COR-L47 (cell line): ENCODE data around the gene SIGMAR1.
A peak's percentile ranks its signal among the peaks of the same experiment; 100 is the strongest.
"Not testable (repeated sequence)": the region's sequence is repeated elsewhere in the genome, so short reads cannot be mapped to it uniquely, and the experiment has no call there.

Source experiments
- DNase-seq: peaks from one replicate; lab custom pipeline; 2025; lab: John Stamatoyannopoulos, UW

The SIGMAR1 gene

DNA sequence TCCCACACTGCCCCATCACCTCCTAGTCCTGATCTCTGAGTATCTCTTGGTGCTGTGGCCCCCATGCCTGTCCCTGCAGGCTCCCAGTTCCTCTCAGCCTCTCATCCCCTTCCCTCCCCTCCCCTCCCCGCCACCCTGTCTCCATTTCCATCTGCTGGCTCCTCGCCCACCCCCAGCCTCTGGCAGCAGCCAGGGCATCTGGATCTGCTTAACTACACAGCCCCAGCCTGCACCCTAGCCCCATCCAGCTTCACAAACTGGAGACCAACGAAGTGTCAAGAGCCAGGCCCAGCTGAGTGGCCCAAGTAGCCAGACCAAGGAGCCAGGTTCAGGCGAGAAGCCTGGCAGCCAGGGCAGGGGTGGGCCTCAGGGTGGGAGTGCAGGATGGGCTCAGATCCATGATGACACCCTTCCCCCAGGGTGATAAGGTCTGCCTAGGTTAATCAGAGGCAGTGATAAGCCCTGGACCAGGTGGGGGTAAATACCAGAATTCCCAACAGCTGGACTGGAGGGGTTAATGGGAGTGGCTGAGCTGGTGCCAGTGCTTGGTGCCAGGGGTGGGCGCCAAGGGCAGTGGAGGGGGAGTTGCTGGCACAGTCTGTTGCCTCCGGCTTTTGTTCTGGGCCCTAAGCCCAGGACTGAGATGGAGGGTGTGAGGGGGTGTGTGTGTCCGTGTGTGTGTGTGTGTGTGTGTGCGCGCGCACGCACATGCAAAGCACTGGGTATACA, 16.9 kb upstream of the SIGMAR1 start:
- DNase-seq: peak; percentile 21

DNA sequence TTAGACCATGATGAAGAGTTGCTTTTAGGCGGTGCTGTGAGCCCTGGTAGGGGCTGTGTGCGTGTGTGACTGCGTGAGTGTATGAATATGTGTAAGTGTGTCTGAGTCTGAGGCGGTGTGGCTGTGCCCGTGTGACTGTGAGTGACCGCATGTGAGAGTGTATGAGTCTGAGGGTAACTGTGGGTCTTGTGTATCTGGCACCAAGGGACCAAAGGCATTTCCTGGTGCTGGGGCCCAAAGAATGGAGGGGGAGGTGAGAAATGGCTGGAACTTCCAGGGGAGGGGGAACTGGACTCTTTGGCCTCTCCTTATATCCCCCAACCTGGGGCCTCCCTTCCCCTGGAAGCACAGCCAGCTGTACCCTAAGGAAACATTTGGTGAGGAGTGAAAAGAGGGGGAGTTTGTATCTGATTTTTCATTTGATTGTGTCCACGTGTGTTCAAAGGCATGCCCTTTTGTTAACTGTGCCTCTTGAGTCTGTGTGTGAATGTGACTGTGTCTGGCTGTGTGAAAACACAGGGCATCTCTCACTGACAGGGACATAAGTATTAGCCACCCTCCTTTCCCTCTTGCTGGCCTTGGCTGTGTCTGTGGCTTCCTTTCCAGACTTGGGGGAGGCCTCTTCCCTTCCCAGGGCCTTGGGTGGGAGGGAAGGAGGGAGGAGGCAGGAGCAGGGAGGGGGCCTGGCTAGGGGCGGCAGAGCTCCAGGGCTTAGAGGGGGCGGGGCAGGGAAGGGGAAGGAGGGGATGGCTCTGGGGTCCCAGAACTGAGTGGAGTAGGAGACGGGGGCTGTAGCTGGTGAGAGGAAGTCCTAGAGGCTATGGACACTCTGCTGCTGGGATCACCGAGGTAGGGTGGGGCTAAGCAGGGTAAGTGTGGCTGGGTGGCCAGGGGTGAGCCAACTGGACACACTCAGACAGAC, 15.8 kb upstream of the SIGMAR1 start:
- no peak for DNase-seq

DNA sequence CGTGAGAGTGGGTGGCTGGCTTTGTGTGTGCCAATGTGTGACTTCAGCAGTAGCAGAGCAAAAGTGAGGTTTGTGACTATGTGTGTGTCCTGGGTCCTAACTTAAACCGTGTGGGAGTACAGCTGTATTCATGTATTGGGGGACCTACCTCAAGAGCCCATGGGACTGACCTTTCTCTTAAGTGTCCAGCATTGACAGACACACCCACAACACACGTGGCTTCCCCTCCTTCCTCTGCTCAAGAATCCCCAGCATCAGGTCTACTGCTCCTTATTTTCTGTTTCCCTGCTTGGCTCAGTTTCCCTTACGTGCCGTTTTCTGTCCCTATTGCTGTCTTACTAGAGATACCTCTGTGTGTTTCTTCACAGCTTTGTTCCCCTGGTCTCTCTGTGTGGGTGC, 15.0 kb upstream of the SIGMAR1 start:
- no peak for DNase-seq

DNA sequence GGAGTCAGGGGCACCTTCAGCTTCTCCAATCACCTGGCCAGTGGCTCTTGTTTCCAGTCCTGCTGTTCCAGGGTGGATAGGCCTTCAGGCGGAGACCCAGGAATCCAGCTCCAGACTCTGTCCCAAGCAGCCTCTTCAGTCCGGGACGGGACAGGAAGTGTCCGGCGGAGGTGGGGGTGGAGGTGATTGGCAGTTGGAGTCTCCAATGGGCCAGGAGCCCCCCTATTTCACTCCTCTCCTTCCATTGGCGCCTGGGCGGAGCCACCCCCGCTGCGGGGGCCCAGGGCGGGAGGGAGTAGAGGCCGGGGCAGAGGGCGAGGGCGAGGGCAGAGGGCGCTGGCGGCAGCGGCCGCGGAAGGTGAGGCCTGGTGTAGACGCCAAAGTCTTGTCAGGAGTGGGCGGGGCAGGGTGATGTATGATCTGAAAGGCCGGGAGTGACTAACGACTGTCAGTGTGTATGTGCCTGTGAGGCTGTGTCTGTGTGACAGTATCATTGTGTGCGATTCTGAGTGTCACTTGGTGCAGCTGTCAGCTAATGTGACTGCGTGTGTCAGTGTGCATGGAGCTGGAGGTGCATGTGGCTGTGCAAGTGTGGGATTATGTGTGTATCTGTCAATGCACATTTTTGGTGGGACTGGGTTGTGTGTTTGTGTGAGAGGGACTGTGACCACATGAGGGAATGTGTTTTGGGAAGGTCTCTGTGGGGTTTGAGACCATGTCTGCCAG, 14.5 kb upstream of the SIGMAR1 start, which contains the start of gene IL11RA:
Gene IL11RA (plus strand): TSS at position 310 of the 726 bp plus-strand sequence. CDS start 3,033 bp downstream, outside the sequence.
- no peak for DNase-seq

DNA sequence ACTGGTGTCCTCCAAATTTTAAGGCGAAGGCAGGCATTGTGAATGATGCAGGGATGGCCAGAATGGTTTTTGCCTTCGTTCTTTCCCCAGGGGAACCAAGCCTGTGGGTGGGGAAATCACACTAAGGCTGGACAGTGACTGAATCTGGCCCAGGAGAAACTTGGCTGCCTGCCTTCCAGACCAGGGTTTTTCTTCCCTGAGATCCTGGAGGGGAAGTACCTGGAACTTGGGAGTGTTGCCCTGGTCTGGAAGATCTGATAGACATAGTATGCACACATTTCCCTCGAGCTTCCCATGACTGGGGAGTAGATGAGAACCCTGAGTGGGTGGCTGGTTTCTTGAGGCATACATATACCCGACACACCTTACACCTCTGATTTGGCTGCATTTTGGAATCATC, 13.7 kb upstream of the SIGMAR1 start:
- no peak for DNase-seq

DNA sequence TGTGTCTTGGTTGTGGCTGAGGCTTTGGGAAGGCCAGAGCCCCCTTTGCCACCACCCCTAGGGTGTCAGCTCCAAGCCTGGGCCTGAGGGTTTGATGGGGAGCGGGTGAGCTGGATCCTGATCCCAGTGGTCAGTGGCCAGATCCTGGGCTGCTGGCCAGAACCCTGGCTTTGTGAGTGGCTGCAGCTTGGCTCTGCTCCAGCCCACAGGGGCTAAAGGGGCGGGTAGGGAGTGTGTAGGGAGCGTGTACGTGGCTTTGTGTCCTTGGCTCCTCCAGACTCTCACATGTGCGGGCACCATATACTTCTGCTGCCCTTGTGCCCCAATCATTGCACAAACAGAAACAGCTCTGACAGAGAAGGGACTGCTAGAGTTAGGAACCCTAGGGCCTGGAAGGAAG, 13.2 kb upstream of the SIGMAR1 start:
- no peak for DNase-seq

DNA sequence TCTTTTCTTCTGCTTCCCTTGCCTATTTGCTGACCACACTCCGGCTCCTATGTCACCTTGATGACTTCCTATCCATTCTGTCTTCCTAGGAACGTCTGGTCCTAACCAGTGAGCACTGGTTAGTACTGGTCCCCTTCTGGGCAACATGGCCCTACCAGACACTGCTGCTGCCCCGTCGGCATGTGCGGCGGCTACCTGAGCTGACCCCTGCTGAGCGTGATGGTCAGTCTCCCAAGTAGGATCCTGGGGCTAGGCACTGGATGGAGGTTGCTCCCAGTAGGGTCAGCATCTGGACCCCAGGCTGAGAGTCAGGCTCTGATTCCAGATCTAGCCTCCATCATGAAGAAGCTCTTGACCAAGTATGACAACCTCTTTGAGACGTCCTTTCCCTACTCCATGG, 11.1 kb upstream of the SIGMAR1 start:
- no peak for DNase-seq

DNA sequence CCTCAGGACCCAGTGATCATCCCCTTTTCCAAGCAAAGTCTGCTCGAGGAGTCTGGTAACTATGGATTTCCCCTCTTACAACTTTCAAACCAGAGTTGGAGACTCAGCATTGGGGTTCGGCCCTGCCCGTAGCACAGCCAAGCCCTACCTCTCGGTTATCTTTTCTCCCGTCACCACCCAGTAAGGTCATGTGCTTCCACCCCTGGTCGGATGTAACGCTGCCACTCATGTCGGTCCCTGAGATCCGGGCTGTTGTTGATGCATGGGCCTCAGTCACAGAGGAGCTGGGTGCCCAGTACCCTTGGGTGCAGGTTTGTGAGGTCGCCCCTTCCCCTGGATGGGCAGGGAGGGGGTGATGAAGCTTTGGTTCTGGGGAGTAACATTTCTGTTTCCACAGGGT, 10.1 kb upstream of the SIGMAR1 start:
- no peak for DNase-seq

DNA sequence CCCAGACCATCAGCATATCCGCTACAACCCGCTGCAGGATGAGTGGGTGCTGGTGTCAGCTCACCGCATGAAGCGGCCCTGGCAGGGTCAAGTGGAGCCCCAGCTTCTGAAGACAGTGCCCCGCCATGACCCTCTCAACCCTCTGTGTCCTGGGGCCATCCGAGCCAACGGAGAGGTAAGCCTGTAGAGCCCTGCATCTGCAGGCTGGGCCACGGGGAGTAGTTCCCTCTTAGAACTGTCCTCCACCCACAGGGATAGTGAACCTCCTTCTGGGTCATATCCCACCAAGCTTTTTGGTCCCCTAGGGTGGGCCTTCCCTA, 9.5 kb upstream of the SIGMAR1 start:
- DNase-seq: no peak

DNA sequence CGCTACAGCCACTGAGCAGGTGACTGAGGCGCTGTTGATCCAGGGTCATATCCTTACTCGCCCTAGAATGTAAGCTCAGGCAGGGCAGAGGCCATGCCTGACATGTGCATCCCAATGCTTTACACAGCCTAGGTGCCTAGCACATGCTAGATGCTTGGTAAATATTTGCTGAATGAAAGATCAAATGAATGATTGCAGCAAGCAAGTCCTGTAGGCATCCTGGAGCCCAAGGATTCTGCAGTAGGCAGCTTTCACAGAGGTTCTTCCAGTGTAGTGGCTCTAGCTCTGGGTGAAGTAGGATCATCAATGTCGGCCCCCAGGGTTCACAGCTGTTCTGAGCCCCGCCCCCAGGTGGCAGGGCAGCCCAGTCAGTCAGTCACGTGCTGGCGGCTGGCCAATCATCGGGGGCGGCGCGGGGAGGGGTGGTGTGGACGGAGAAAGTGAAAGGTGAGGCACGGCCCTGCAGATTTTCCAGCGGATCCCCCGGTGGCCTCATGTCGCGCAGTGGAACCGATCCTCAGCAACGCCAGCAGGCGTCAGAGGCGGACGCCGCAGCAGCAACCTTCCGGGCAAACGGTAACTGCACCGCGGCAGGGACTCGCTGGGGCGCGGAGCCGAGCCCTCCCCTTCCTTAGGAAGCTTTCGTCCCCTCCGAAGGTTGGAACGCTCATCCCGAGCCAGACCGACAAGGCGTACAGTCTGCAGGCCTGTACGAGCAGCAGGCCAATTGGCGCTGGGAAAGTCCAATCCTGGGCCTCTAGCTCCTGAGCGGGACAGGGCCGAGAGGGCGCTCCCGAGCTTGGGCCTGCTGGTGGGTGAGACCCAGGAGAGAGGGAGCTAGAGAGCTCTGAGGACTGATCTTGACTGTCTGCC, 8.9 kb upstream of the SIGMAR1 start, which contains the start of gene GALT:
Gene GALT (plus strand): TSS at position 465 of the 873 bp plus-strand sequence. CDS start 30 bp downstream, at position 495.
- DNase-seq: peak; percentile 90

DNA sequence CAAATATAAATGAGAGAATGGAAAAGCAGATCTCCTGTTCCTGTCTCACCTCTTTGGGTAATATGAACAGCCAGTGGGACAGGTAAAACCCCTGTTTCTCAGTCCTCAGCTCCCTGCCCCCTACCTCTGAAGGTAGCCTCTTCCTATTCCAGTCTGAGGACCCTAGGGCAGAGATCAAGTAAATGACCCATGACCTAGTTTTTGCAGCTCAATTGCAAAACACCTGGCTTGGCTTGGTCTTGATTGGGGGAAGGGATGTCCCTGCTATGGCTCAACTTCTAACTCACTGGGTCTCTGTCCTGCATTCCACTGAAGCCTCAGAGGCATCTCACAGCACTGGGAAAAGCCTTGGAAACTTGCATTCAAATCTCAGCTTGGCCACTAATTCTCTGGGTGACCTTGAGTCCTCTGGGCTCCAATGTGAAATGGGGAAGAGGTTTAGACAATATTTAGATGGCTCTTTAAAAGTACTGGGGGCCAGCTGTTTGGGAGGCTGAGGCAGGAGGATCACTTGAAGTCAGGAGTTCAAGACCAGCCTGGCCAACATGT, 7.3 kb upstream of the SIGMAR1 start:
- no peak for DNase-seq

DNA sequence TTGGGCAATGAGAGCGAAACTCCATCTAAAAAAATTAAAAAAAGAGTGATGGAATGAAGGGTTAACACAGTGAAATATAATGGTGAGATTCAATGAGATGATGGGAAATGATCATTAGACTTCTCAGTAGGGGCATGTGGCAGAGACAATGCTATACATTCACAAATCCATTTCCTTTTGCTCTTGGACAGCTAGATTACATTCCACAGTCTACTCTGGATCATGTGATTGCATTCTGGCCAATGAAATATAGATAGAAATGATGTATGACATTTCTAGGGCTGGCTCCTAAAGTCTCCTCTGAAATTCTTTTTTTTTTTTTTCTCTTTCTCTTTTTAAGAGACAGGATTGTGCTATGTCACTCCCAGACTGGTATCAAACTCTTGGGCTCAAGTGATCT, 5.1 kb upstream of the SIGMAR1 start:
- no peak for DNase-seq

DNA sequence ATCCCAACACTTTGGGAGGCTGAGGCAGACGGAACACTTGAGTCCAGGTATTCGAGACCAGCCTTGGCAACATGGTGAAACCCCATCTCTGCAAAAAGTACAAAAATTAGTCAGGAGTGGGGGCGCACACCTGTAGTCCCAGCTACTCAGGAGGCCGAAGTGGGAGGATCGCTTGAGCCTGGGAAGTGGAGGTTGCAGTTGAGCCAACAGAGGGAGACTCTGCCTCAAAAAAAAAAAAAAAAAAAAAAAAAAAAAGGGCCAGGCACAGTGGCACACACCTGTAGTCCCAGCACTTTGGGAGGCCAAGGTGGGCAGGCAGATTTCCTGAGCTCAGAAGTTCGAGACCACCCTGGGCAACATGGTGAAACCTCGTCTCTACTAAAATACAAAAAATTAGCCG, 1.7 kb upstream of the SIGMAR1 start:
- not testable (repeated sequence) for DNase-seq

DNA sequence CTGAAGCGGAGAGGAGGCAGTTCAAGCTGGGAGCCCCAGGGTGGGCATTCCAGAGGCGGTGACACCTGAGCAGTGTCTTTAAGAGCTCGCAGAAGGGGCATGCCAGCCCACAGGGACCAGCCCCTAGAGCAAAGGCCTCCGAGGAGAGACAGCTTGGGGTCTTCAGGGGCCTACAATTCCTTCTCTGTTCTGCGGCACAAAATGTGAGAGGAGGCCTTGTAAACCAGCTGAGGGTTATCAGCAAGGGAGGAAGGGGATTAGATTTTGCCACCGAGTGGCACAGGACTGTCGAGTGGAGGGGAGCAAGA, 505 bp upstream of the SIGMAR1 start:
- no peak for DNase-seq

DNA sequence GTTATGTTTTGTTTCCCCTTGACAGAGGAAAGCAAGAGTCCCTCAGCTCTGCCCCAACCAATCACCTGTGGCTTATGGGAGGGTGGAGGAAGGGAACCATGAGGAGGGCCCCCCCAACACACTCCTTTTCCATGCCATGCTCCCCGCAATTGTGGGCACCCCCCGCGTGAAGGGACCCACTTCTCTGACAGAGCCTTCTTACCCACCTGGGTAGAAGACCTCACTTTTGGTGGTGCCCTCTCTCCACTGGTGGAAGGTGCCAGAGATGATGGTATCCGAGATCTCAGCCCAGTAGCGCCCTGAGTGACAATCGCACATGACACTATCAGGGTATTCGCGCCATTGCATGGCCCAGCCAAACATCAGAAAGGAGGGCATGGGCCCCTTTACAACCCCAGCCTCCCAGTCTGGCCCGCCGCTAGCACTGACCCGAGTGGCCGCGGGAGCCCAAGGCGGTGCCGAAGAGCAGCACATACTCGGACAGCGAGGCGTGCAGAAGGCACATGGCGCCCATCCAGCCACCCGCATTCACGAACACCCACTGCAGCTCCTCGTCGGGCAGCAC, 714 bp downstream of the SIGMAR1 start:
- no peak for DNase-seq

DNA sequence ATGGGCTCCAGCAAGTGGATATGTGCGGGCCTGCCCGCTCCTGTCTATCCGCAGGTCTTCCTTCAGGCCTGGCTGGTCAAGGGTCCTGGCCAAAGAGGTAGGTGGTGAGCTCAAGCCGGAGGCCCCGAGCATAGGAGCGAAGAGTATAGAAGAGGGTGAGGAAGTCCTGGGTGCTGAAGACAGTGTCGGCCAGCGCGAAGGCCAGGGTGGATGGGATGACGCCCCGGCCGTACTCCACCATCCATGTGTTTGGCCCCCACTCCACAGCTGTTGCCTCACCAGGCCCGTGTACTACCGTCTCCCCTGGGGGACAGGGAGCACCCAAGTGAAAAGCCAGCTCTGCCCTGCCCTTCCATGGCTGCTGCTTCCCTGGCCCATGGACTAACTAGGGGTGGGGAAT, 2.0 kb downstream of the SIGMAR1 start:
- DNase-seq: no peak

DNA sequence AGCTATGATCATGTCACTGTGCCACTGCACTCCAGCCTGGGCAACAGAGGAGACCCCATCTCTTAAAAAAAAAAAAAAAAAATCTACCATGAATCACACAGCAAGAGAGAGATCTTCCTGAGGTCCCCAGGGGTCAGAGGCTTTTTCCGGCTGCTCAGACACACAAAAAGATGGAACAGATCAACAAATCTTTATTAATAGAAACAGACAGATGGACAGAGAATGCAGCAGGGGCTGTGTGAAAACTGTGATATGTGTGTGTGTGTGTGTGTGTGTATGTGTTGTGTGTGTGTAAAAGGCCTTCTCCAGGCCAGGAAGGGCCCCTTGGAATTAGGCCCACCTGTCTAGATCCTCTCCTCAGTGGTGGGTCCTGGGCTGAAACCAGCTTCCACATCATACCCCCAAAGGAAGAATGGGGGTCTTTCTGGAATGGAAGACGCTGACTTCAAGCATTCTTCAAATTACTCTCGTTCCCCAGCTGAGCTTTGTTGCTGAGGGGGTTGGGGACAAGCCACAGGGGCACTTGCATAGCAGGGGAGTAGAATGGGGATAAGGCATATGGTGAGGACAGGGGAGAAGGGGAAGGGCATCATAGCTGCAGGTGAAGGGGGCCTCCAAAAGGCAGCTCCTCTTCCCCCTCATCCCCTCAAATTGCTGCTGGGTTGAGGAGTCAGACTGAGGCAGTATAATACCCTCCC, 2.9 kb downstream of the SIGMAR1 start:
- no peak for DNase-seq

DNA sequence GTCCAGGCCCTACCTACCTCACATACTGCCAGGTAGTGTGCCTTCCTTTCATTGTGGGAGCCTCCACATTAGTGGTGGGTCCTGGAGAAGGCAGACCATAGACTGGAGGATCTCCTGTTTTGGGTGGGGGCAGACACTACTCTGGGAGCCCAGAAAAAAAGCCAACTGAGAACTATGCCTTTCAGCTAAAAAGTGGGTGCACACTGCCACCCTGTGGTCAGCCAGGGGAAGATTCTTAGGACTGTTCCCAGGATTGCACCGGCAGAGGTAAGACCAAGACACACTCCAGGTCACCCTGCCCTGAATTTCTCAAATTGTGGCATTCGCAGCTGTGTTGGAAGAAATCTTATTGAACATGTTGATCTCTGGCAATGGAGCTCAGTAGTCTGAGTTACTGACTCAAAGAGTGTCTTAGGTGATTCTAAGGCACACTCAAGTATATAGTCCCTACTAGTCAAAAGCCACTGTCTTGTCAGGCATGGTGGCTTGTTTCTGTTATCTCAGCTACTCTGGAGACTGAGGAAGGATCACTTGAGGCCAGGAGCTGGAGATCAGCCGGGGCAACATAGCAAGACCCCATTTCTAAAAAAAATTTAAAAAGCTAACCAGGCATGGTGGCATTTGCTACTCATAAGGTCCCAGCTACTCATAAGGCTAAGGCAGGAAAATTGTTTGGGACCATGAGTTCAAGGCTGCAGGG, 3.6 kb downstream of the SIGMAR1 start:
- peak; percentile 35 for DNase-seq

DNA sequence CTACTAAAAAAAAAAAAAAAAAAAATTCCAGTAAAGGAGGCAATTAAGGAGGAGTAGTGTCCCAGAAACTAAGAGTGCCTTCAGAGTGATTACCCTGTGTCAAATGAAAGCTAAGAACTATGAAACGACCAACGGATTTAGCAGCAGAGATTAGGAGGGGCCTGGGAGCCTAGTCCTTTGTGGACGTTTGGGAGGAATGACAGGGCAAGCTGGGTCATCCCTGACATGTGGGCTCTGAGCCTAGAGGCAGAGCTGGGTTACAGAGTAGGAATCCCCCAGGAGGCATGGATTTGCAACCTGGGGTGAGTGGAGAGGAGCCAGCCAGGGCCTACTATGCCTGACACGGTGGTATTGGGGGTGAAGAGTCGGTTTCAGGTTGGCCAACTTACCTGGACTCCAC, 4.4 kb downstream of the SIGMAR1 start:
- DNase-seq: no peak
